ENCODE results near the gene GLRX2.

GRCh38 chr1:193060115-193060403 lies 45.2 kb downstream of the GLRX2 start:
- TF ChIP-seq CTCF (IDR thresholded peaks at IDR 0.05) = no peak
- no peak for TF ChIP-seq POLR2A (IDR thresholded peaks at IDR 0.05)
